ENCODE data around the gene PUS1.

- TF ChIP-seq CTCF (conservative IDR thresholded peaks at IDR 0.05; ENCODE audit: low read length) (no peak), EZH2phosphoT487 (IDR thresholded peaks at IDR 0.05; ENCODE audit: borderline replicate concordance) (no peak)
These were observed 15.7 kb downstream of the PUS1 start for GRCh38 chr12:131944601-131945251.

All from Loucy (cell line).